ENCODE results near the gene MYRF. TPM values are rescaled to one million over a fixed set of nuclear protein-coding genes. Genes with fewer than 3 reads are reported as not detected.

Gene MYRF
- total and polyA plus RNA-seq, 11 donors, result 0.11 to 41.2 (median 0.25) TPM; not detected in 2

- Histone ChIP-seq H3K27me3 (no peaks in the 10 kb centered on the region), H3K4me3 (no peak overlapping the region), H3K4me1 (peaks cover 0 to 14% (median 6%) of the 10 kb centered on the region in 12 donors), H3K9me3 (no peaks in the 10 kb centered on the region), H3K36me3 (no peaks in the 10 kb centered on the region), H3K27ac (peak overlapping the region in 4 of 12 donors; percentile 13 to 55 (median 31))
- 55 to 71% (median 63%) methylated on average over 18 to 27 of the region's 27 CpGs for WGBS, 4 donors
- DNase-seq (peak in 4 of 5 donors; percentile 33 to 69 (median 54)), ATAC-seq (peak in 3 of 4 donors; percentile 71 to 86 (median 80))
- intact Hi-C loops (cut with DNase I), result no loop called here
- no peak for TF ChIP-seq POLR2A (IDR thresholded peaks at IDR 0.05)
- TF ChIP-seq, protein P1, sequence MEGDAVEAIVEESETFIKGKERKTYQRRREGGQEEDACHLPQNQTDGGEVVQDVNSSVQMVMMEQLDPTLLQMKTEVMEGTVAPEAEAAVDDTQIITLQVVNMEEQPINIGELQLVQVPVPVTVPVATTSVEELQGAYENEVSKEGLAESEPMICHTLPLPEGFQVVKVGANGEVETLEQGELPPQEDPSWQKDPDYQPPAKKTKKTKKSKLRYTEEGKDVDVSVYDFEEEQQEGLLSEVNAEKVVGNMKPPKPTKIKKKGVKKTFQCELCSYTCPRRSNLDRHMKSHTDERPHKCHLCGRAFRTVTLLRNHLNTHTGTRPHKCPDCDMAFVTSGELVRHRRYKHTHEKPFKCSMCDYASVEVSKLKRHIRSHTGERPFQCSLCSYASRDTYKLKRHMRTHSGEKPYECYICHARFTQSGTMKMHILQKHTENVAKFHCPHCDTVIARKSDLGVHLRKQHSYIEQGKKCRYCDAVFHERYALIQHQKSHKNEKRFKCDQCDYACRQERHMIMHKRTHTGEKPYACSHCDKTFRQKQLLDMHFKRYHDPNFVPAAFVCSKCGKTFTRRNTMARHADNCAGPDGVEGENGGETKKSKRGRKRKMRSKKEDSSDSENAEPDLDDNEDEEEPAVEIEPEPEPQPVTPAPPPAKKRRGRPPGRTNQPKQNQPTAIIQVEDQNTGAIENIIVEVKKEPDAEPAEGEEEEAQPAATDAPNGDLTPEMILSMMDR (IDR thresholded peaks at IDR 0.05), result no peak
These were observed 45.7 kb upstream of the MYRF start for GRCh38 chr11:61706452-61707400.

DNA sequence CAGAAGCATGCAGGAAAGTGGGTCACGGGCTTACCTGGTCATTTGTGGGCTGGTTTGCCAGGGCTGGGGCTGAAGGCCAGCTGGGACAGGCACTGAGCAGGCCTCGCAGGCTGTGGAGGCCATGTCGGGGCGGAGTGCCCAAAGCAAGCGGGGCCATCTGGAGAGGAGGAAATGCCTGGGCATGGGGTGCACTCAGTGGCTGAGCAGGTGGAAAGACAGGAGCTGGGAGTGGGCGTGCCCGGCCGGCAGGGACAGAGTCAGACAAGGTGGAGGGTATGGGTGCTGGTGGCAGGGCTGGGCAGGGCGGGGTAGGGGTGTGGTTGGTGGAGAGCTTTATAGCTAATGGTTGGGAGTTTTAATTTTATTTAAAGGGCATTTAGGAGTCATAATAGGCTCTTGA is 44.9 kb upstream of the MYRF start:
- no peak for DNase-seq
- 93 to 95% (median 94%) methylated on average over 8 to 9 of the region's 9 CpGs for WGBS, 4 donors
- TF ChIP-seq, protein P1 (IDR thresholded peaks at IDR 0.05), result no peak
- TF ChIP-seq POLR2A (IDR thresholded peaks at IDR 0.05), result no peak

DNA sequence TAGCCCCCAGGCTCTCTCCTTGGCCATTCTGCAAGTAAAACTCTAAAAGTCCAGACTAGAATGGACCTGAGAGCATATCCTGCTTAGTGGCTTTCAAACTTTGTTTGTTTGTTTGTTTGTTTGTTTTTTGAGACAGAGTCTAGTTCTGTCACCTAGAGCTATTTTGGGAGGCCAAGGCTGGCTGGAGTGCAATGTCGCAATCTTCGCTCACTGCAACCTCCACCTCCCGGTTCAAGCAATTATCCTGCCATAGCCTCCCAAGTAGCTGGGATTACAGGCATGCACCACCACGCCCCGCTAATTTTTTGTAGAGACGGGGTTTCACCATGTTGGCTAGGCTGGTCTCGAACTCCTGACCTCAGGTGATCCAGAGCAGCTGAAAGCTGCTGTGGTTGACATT is 43.3 kb upstream of the MYRF start:
- intact Hi-C loops (cut with DNase I), result no loop called here
- Histone ChIP-seq H3K27me3 (no peaks in the 10 kb centered on the region), H3K4me3 (no peak overlapping the region), H3K9me3 (no peaks in the 10 kb centered on the region), H3K36me3 (no peaks in the 10 kb centered on the region), H3K4me1 (peaks cover 0 to 14% (median 5%) of the 10 kb centered on the region in 12 donors), H3K27ac (no peak overlapping the region)
- WGBS, 4 donors, result 93 to 97% (median 97%) methylated on average over 7 of the region's 7 CpGs
- TF ChIP-seq, protein P1 (IDR thresholded peaks at IDR 0.05), result no peak
- no peak for TF ChIP-seq POLR2A (IDR thresholded peaks at IDR 0.05)
- DNase-seq, result no peak
- no peak for ATAC-seq

More for the DNA sequence above, 44.9 kb upstream of the MYRF start:
- no peaks in the 10 kb centered on the region for H3K27me3 ChIP-seq
- H3K4me1 ChIP-seq, result peaks cover 0 to 14% (median 5%) of the 10 kb centered on the region in 12 donors
- no peak for ATAC-seq
- H3K36me3 ChIP-seq, result no peaks in the 10 kb centered on the region
- no peak overlapping the region for H3K27ac ChIP-seq
- no peak overlapping the region for H3K4me3 ChIP-seq
- H3K9me3 ChIP-seq, result no peaks in the 10 kb centered on the region
- intact Hi-C loops (cut with DNase I), result no loop called here

DNA sequence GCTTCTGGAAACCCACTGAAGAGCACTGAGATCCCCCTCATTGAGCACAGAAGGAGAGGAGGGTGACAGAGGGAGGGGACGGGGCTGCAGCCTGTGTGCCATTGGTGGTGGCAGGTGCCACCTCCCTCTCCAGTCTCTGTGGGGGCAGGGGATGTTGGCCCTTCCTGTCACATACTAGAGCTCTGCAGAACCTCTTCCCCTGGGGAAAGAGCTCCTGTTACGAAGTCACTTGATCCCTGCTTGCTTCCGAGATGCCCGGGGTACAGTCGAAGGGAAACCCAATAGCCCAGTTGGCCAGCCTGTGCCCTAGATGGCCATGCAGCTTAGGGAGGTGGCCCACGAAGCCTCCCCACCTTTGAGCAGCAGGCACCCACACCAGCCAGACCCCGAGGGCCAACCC is 42.9 kb upstream of the MYRF start:
- TF ChIP-seq POLR2A (IDR thresholded peaks at IDR 0.05), result no peak
- TF ChIP-seq, protein P1 (IDR thresholded peaks at IDR 0.05), result no peak
- no peak overlapping the region for H3K27ac ChIP-seq
- DNase-seq (no peak), ATAC-seq (no peak)
- H3K4me3 ChIP-seq, result no peak overlapping the region
- WGBS, 4 donors, result 72 to 77% (median 74%) methylated on average over 4 to 7 of the region's 7 CpGs
- no peaks in the 10 kb centered on the region for H3K27me3 ChIP-seq
- intact Hi-C loops (cut with DNase I), result no loop called here
- H3K36me3 ChIP-seq, result no peaks in the 10 kb centered on the region
- H3K9me3 ChIP-seq, result no peaks in the 10 kb centered on the region
- H3K4me1 ChIP-seq, result peaks cover 0 to 14% (median 5%) of the 10 kb centered on the region in 12 donors

All from heart left ventricle (tissue), 16 donors.